Measurements from ENCODE around the gene SSBP2.
"Not testable (repeated sequence)": the region's sequence is repeated elsewhere in the genome, so short reads cannot be mapped to it uniquely, and the experiment has no call there.

The SSBP2 gene

DNA sequence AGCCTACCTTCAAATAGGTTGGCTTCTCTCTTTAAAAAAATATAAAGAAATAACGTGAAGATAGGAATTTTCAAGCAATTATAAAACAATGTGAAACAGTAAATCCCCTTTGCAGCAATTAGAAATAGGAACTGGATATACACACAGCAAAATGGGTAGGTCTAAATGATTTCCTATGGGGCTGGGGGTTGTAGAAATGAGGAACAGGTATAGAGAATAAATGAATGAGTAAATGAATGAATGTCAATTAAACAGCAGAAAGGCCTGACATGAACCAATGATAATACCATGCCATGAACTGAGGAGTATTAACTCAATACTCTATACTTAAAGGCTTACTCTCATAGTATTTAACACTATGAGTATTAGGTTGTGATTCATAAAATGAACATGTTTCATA, 21.6 kb downstream of the SSBP2 start:
- no peak for DNase-seq (ENCODE audit: low read depth)

DNA sequence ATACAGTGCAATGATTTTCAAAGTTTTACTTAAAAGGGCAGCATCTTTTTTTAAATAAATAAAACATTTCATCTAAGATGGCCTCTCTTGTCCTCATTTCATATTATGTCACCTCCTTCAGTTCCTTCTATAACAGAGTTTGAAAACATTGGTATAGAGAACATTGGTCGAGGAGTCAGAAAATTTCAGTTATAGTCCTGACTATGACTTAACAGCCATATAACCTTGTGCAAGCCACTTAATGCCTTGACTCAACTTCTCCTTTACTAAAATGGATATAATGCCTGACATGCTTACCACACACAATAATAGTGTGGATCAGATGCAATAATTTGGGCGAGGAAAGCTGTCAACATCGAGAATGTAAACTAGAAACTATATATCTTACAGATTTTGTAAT, 22.6 kb downstream of the SSBP2 start:
- DNase-seq (ENCODE audit: low read depth), result no peak

DNA sequence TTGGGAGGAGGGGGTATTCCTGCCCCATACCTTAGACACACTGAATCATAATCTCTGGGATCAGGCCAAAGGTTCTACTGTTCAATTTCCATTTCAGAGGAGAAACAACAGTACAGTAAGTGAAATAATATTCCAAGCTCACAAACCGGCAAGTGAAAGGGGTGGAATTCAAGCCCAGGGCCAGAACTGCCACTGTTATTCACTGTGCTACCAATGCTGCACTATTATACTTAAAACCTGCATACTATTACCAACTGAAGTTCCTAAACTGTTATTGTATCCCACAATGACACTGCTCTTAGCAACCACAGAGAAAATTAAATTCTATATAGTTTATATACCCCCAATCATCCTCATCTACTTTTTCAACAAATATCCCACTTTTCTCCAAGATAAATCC, 24.6 kb downstream of the SSBP2 start:
- no peak for DNase-seq (ENCODE audit: low read depth)

- no peak for DNase-seq (ENCODE audit: low read depth)
Observed at GRCh38 chr5:81724571-81724970, 26.3 kb downstream of the SSBP2 start.

DNA sequence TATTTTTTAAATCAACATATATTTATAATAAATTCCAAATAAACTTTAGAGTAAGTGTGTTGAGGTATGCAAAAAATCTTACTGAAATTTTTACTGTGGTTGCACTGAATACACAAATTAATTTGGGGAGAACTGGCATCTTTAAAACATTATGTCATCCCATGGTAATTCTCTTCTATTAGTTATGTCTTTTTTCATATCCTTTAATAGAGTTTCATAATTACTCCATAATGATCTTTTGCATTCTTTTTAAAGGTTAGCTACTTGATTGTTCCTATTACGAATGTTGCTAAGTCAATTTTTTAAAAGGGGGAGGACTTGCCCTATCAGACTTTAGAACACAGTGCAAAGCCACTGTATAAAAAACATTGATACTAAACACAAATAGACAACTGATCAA, 26.8 kb downstream of the SSBP2 start:
- DNase-seq (ENCODE audit: low read depth), result no peak

GRCh38 chr5:81721049-81721448, 29.8 kb downstream of the SSBP2 start:
- no peak for DNase-seq (ENCODE audit: low read depth)

DNA sequence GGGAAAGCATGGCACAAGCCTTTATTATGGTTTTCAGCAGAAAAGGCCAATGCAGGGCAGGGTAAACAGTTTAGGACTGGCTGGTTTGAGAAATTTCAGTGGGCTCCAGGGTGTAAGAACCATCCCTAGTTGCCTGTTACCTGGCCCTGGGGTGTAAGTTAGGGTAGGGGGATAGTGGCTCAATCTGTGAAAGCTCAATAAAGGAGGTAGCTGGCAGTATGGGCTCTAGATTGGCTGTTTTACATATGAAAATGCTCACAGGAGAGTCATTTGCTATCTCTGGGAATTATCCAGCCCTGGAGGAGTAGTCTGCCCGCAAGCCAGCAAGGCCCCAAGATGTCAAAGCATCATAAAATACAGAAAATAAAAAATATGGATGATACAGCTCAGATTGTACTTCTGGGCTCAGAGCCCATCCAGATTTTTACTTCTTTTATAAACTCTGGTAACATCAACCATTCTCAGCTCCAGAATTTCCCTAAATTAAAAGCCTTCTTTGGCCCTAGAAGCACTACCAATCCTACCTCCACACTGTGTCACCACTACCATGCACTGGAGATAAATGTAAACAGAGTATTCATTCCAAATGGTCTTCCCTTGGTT, 31.1 kb downstream of the SSBP2 start:
- no peak for DNase-seq (ENCODE audit: low read depth)

- DNase-seq (ENCODE audit: low read depth), result no peak
Observed at GRCh38 chr5:81718300-81718699, 32.6 kb downstream of the SSBP2 start.

DNA sequence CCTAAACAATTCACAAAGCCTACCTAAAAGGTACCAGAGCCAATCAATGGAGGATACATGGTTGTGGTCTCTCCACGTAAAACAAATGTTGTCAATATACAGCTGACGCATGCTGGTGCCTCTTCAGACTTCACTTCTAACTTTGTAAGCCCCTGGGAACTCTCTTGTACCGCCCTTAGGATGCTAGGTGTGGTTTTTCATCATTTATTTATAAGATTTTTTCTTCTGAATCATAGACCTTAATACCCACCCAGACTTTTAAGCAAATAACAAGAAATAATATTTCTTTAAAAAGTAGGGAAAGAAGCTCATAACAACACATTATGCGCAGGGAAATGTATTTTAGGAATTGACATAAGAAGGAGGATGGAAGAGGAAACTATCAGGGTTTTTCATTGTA, 33.0 kb downstream of the SSBP2 start:
- DNase-seq (ENCODE audit: low read depth), result no peak

DNA sequence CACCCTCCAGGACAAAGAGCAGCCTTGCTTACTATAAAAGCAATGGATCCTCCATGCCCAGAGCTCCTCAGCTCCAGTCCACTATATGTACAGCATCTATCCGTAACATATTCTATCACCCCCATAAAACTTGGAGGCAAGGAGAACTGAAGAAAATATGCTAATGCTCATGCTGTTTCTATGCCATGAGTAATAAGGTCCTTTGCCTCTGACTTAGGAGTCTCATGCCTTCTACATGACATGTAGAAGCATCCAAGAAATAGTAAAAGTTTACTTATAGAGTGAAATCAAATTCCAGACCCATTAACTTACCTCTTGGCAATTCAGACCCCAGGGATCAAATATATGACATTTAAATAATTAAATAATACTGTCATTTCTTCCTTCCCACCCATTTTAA, 33.7 kb downstream of the SSBP2 start:
- no peak for DNase-seq (ENCODE audit: low read depth)

DNA sequence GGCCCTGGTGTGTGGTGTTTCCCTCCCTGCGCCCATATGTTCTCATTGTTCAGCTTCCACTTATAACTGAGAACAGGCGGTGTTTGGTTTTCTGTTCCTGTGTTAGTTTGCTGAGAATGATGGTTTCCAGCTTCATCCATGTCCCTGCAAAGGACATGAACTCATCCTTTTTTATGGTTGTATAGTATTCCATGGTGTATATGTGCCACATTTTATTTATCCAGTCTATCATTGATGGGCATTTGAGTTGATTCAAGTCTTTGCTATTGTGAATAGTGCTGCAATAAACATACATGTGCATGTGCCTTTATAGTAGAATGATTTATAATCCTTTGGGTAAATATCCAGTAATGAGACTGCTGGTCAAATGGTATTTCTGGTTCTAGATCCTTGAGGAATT, 36.8 kb downstream of the SSBP2 start:
- not testable (repeated sequence) for DNase-seq (ENCODE audit: low read depth)

GRCh38 chr5:81708889-81709288, 42.0 kb downstream of the SSBP2 start:
- no peak for DNase-seq (ENCODE audit: low read depth)

DNA sequence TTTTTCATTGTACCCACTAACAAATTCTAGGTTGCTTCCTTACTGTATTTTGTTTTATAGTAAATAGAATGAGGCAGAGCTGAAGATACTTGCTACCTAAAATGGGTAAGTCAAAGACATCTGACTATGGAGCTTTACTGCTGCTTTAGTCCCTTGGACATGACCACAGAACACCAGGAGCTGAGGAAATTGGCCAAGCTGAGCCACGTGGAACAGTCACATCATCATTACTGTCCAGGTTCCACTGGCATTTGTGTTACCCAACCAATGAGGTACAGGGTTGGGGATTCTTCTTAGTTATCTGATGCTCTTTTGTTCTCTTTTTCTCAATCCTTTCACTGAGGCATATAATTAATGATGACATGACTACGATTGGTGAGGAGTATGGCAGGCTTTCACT, 47.1 kb downstream of the SSBP2 start:
- DNase-seq (ENCODE audit: low read depth), result no peak

DNA sequence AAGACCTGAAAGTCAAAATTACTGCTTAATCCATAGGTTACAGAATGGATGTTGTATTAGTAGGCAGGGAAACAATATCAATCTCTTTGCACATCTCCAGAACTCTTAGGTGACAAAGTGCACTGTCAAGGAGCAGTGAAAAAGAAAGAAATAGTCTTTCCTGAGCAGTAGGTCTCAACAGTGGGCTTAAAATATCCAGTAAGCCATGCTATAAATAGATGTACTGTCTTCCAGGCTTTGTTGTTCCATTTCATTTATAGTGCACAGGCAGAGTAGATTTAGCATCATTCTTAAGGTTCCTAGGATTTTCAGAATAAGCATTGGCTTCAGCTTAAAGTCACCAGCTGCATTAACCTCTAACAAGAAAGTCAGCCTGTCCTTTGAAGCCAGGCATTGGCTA, 50.7 kb downstream of the SSBP2 start:
- no peak for DNase-seq (ENCODE audit: low read depth)

DNA sequence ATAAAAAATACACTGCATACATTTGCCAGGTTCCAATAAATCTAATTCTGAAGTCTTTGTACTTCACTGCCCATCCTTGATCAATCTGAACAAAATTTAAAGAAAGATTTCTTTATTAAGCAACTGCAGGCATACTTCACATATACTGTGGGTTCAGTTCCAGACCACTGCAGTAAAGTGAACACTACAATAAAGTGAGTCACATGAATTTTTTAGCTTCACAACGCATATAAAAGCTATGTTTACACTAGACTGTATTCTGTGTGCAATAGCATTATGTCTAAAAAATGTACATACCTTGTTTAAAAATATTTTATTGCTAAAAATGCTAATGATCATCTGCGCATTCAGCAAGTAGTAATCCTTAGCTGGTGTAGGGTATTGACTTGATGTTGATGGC, 52.1 kb downstream of the SSBP2 start:
- DNase-seq (ENCODE audit: low read depth), result no peak

DNA sequence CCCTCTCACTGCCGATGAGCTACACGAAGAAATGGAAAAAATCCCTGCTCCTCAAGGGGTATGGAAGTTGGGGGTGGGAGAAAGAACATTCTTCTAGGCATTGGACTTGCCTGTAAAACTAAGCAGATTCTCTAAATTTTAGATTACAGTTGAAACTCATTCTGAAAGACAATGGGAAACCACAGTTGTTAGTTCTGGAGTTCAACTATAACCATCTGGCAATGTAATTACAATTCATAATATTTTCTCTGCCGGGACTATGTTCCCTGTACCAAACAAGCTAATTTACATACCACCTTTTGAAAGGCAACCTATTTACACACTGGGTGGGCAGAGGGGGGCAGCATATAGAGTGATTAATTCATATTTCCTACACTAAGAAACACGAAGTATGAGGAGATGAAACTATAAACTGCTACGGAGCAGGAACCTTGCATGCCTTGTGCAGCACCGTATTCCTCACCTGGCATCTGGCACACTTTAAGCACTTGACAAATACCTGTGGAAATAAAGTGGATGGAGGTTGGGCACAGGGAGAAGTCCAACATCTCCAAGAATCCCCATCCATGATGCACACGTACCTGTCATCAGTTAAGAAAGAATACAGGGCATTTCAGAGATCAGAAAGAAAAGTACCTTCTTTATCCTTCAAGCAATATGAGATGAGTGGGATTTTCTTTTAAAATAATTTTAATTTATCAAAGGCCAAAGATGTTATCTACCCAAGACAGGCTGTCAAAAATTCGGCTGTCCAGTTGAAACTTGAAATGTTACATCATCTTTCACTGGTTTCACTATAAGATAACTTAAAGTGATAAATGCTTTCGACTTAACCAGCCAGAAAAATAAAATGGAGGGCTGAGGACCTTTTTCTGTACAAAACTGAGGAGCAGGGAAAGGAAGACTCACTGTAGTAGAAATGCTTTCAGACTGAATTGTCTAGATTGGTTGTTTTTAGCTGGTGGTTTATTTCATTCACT, 54.2 kb downstream of the SSBP2 start:
- no peak for DNase-seq (ENCODE audit: low read depth)

DNA sequence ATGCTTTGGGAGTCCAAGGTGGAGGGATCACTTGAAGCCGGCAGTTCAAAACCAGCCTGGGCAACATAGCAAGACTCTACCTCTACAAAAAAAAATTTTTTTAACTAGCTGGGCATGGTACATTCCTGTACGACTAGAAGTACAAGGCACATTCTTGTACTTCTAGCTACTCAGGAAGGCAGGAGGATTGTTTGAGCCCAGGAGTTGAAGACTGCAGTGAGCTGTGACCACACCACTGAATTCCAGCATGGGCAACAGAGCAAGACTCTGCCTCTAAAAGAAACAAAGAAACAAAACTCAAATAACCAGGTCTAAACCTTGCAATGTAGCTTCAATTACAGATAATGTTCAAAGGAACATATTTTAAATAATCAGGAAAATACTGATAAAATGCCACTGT, 56.2 kb downstream of the SSBP2 start:
- no peak for DNase-seq (ENCODE audit: low read depth)

DNA sequence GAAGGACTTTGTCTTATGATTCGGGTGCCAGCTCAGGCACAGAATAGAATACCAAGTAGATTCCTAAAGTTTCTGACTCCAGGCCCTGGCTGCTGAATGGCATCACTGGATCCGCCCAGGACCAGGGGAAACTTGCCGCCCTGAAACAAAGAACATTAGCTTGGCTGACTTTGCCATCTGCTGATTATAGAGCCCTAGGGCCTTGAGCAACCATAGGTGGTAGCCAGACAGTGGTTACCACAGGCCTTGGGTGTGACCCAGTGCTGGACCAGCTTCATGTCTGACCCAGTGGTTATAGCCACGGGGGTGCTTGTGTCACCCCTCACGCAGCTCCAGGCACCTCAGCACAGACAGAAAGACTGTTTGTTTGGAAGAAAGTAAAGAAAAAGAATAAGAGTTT, 62.7 kb downstream of the SSBP2 start:
- DNase-seq (ENCODE audit: low read depth), result no peak

DNA sequence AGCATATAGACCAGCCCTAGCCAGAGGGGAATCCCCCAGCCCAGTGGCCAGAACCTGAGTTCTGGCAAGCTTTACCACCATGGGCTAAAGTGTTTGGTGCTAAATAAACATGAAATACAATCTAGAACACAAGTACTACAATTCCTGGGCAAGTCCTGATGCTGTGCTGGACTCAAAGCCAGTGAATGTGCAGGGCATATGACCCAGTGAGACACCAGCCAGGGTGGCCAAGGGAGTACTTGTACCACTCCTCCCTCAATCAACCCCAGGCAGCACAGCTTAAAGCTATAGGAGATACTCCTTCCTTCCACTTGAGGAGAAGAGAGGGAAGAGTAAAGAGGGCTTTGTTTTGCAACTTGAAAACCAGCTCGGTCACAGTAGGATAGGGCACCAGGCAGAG, 63.6 kb downstream of the SSBP2 start:
- DNase-seq (ENCODE audit: low read depth), result no peak

GRCh38 chr5:81685471-81685870, 65.4 kb downstream of the SSBP2 start:
- DNase-seq (ENCODE audit: low read depth), result no peak

- DNase-seq (ENCODE audit: low read depth), result no peak
Observed at GRCh38 chr5:81679885-81680284, 71.0 kb downstream of the SSBP2 start.

- DNase-seq (ENCODE audit: low read depth), result no peak
Observed at GRCh38 chr5:81675420-81675819, 75.5 kb downstream of the SSBP2 start.

DNA sequence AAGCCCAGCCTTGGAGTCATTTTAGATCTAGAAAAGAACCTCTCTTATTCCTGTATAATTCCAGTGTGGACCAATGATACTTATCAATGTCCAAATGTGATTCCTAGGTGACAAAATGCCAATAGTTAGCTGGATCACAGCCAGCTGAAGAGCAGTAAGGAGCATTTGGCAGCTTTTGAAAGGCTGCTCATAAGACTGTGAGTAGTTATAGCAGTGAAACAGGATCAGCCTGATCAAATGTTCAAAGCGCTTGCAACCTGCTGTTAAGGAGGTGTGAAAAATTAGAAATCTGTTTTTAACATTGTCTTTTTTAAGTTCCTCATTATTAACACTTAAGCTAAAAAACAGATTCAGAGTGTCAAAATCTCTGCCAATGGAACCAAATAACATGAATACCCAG, 85.1 kb downstream of the SSBP2 start:
- DNase-seq (ENCODE audit: low read depth), result no peak

DNA sequence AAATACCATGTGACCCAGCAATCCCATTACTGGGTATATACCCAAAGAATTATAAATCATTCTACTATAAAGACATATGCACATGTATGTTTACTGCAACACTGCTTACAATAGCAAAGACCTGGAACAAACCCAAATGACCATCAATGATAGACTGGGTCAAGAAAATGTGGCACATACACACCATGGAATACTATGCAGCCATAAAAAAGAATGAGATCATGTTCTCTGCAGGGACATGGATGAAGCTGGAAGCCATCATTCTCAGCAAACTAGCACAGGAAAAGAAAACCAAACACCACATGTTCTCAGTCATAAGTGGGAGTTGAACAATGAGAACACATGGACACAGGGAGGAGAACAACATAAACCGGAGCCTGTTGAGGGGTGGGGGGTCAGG, 90.3 kb downstream of the SSBP2 start:
- DNase-seq (ENCODE audit: low read depth), result not testable (repeated sequence)
